ENCODE measurements around the gene TRAF3IP3.

The TRAF3IP3 gene

GRCh38 chr1:209737118-209737505 lies 18.7 kb upstream of the TRAF3IP3 start:
- peaks cover 0 to 6% (median 0%) of the 10 kb centered on the region in 5 experiments for H3K27me3 ChIP-seq (replicated peaks in 2 of 5; ENCODE audit: control insufficient read depth in 4 of 5, insufficient read depth in 5 of 5, low read length in 4 of 5)
- no peak overlapping the region for H3K27ac ChIP-seq (ENCODE audit: insufficient read depth in 1 of 2, low read depth in 1 of 2, low read length in 2 of 2, poor library complexity in 1 of 2, severe bottlenecking in 2 of 2)
- no peaks in the 10 kb centered on the region for H3K36me3 ChIP-seq (ENCODE audit: control insufficient read depth in 4 of 4, insufficient read depth in 4 of 4, low read length in 3 of 4)
- ChIA-PET POLR2A (no interaction called here), CTCF (interaction anchor here (1.4 to 2.2 kb wide), 5 partner anchors 9 to 44 kb away, joined by 3 to 6 read pairs (median 5); partner anchors contain the start of gene TRAF3IP3)
- no peaks in the 10 kb centered on the region for H3K9me3 ChIP-seq (ENCODE audit: control extremely low read depth in 1 of 5, control insufficient read depth in 4 of 5, insufficient read depth in 2 of 5, low read depth in 1 of 5, low read length in 4 of 5)
- no peaks in the 10 kb centered on the region for H3K4me1 ChIP-seq (ENCODE audit: control extremely low read depth in 1 of 4, control insufficient read depth in 4 of 4, insufficient read depth in 4 of 4, low read length in 3 of 4)
- H3K4me3 ChIP-seq (ENCODE audit: control insufficient read depth in 1 of 7, extremely low read depth in 1 of 7, insufficient read depth in 4 of 7, low read depth in 2 of 7, low read length in 6 of 7), result no peak overlapping the region
- WGBS (ENCODE audit: insufficient coverage), result 97% methylated on average over 3 of the region's 5 CpGs
- no peak for DNase-seq

- DNase-seq, result no peak
- Histone ChIP-seq H3K36me3 (ENCODE audit: control insufficient read depth in 4 of 4, insufficient read depth in 4 of 4, low read length in 3 of 4) (no peaks in the 10 kb centered on the region), H3K9me3 (ENCODE audit: control extremely low read depth in 1 of 5, control insufficient read depth in 4 of 5, insufficient read depth in 2 of 5, low read depth in 1 of 5, low read length in 4 of 5) (no peaks in the 10 kb centered on the region), H3K4me3 (ENCODE audit: control insufficient read depth in 1 of 7, extremely low read depth in 1 of 7, insufficient read depth in 4 of 7, low read depth in 2 of 7, low read length in 6 of 7) (no peak overlapping the region), H3K4me1 (ENCODE audit: control extremely low read depth in 1 of 4, control insufficient read depth in 4 of 4, insufficient read depth in 4 of 4, low read length in 3 of 4) (no peaks in the 10 kb centered on the region), H3K27ac (ENCODE audit: insufficient read depth in 1 of 2, low read depth in 1 of 2, low read length in 2 of 2, poor library complexity in 1 of 2, severe bottlenecking in 2 of 2) (no peak overlapping the region), H3K27me3 (replicated peaks in 2 of 5; ENCODE audit: control insufficient read depth in 4 of 5, insufficient read depth in 5 of 5, low read length in 4 of 5) (peaks cover 0 to 6% (median 0%) of the 10 kb centered on the region in 5 experiments)
- WGBS (ENCODE audit: insufficient coverage), result no CpG with 5 or more reads among the region's 1 CpG
- ChIA-PET POLR2A (no interaction called here), CTCF (interaction anchor here (1.5 to 1.7 kb wide), 2 partner anchors 10 to 17 kb away, joined by 4 to 6 read pairs; partner anchors contain the start of gene TRAF3IP3)
Observed at GRCh38 chr1:209738270-209738669, 17.6 kb upstream of the TRAF3IP3 start.

- Histone ChIP-seq H3K36me3 (ENCODE audit: control insufficient read depth in 4 of 4, insufficient read depth in 4 of 4, low read length in 3 of 4) (no peaks in the 10 kb centered on the region), H3K27me3 (replicated peaks in 2 of 5; ENCODE audit: control insufficient read depth in 4 of 5, insufficient read depth in 5 of 5, low read length in 4 of 5) (peaks cover 0 to 3% (median 0%) of the 10 kb centered on the region in 5 experiments), H3K4me3 (ENCODE audit: control insufficient read depth in 1 of 7, extremely low read depth in 1 of 7, insufficient read depth in 4 of 7, low read depth in 2 of 7, low read length in 6 of 7) (no peak overlapping the region), H3K27ac (ENCODE audit: insufficient read depth in 1 of 2, low read depth in 1 of 2, low read length in 2 of 2, poor library complexity in 1 of 2, severe bottlenecking in 2 of 2) (no peak overlapping the region), H3K9me3 (ENCODE audit: control extremely low read depth in 1 of 5, control insufficient read depth in 4 of 5, insufficient read depth in 2 of 5, low read depth in 1 of 5, low read length in 4 of 5) (no peaks in the 10 kb centered on the region), H3K4me1 (ENCODE audit: control extremely low read depth in 1 of 4, control insufficient read depth in 4 of 4, insufficient read depth in 4 of 4, low read length in 3 of 4) (no peaks in the 10 kb centered on the region)
- DNase-seq, result no peak
- 100% methylated on average over 1 of the region's 3 CpGs for WGBS (ENCODE audit: insufficient coverage)
- ChIA-PET CTCF (no interaction called here), POLR2A (no interaction called here)
Observed at GRCh38 chr1:209741193-209741592, 14.7 kb upstream of the TRAF3IP3 start.

GRCh38 chr1:209741889-209742288 lies 14.0 kb upstream of the TRAF3IP3 start:
- CTCF ChIA-PET, result no interaction called here
- no peak overlapping the region for H3K4me3 ChIP-seq (ENCODE audit: control insufficient read depth in 1 of 7, extremely low read depth in 1 of 7, insufficient read depth in 4 of 7, low read depth in 2 of 7, low read length in 6 of 7)
- POLR2A ChIA-PET, result no interaction called here
- H3K27me3 ChIP-seq (replicated peaks in 2 of 5; ENCODE audit: control insufficient read depth in 4 of 5, insufficient read depth in 5 of 5, low read length in 4 of 5), result peaks cover 0 to 2% (median 0%) of the 10 kb centered on the region in 5 experiments
- DNase-seq, result no peak
- H3K27ac ChIP-seq (ENCODE audit: insufficient read depth in 1 of 2, low read depth in 1 of 2, low read length in 2 of 2, poor library complexity in 1 of 2, severe bottlenecking in 2 of 2), result no peak overlapping the region
- peaks cover 0 to 2% (median 0%) of the 10 kb centered on the region in 4 experiments for H3K4me1 ChIP-seq (ENCODE audit: control extremely low read depth in 1 of 4, control insufficient read depth in 4 of 4, insufficient read depth in 4 of 4, low read length in 3 of 4)
- H3K9me3 ChIP-seq (ENCODE audit: control extremely low read depth in 1 of 5, control insufficient read depth in 4 of 5, insufficient read depth in 2 of 5, low read depth in 1 of 5, low read length in 4 of 5), result no peaks in the 10 kb centered on the region
- WGBS (ENCODE audit: insufficient coverage), result 91% methylated on average over 1 of the region's 2 CpGs
- H3K36me3 ChIP-seq (ENCODE audit: control insufficient read depth in 4 of 4, insufficient read depth in 4 of 4, low read length in 3 of 4), result no peaks in the 10 kb centered on the region

GRCh38 chr1:209742409-209743144 lies 13.3 kb upstream of the TRAF3IP3 start:
- H3K4me3 ChIP-seq (ENCODE audit: control insufficient read depth in 1 of 7, extremely low read depth in 1 of 7, insufficient read depth in 4 of 7, low read depth in 2 of 7, low read length in 6 of 7), result no peak overlapping the region
- DNase-seq, result no peak
- ChIA-PET POLR2A (no interaction called here), CTCF (interaction anchor here (1.1 kb wide), 1 partner anchor 8 kb away, joined by 3 read pairs; no protein-coding TSS in a partner anchor)
- H3K9me3 ChIP-seq (ENCODE audit: control extremely low read depth in 1 of 5, control insufficient read depth in 4 of 5, insufficient read depth in 2 of 5, low read depth in 1 of 5, low read length in 4 of 5), result no peaks in the 10 kb centered on the region
- WGBS (ENCODE audit: insufficient coverage), result 87% methylated on average over 5 of the region's 8 CpGs
- peaks cover 0 to 7% (median 2%) of the 10 kb centered on the region in 4 experiments for H3K4me1 ChIP-seq (ENCODE audit: control extremely low read depth in 1 of 4, control insufficient read depth in 4 of 4, insufficient read depth in 4 of 4, low read length in 3 of 4)
- H3K27me3 ChIP-seq (replicated peaks in 2 of 5; ENCODE audit: control insufficient read depth in 4 of 5, insufficient read depth in 5 of 5, low read length in 4 of 5), result no peaks in the 10 kb centered on the region
- H3K36me3 ChIP-seq (ENCODE audit: control insufficient read depth in 4 of 4, insufficient read depth in 4 of 4, low read length in 3 of 4), result no peaks in the 10 kb centered on the region
- no peak overlapping the region for H3K27ac ChIP-seq (ENCODE audit: insufficient read depth in 1 of 2, low read depth in 1 of 2, low read length in 2 of 2, poor library complexity in 1 of 2, severe bottlenecking in 2 of 2)

- H3K27me3 ChIP-seq (replicated peaks in 2 of 5; ENCODE audit: control insufficient read depth in 4 of 5, insufficient read depth in 5 of 5, low read length in 4 of 5), result no peaks in the 10 kb centered on the region
- DNase-seq, result no peak
- no peak overlapping the region for H3K4me3 ChIP-seq (ENCODE audit: control insufficient read depth in 1 of 7, extremely low read depth in 1 of 7, insufficient read depth in 4 of 7, low read depth in 2 of 7, low read length in 6 of 7)
- no peak overlapping the region for H3K27ac ChIP-seq (ENCODE audit: insufficient read depth in 1 of 2, low read depth in 1 of 2, low read length in 2 of 2, poor library complexity in 1 of 2, severe bottlenecking in 2 of 2)
- no peaks in the 10 kb centered on the region for H3K36me3 ChIP-seq (ENCODE audit: control insufficient read depth in 4 of 4, insufficient read depth in 4 of 4, low read length in 3 of 4)
- ChIA-PET POLR2A (no interaction called here), CTCF (interaction anchor here (1.1 kb wide), 1 partner anchor 8 kb away, joined by 3 read pairs; no protein-coding TSS in a partner anchor)
- H3K9me3 ChIP-seq (ENCODE audit: control extremely low read depth in 1 of 5, control insufficient read depth in 4 of 5, insufficient read depth in 2 of 5, low read depth in 1 of 5, low read length in 4 of 5), result no peaks in the 10 kb centered on the region
- WGBS (ENCODE audit: insufficient coverage), result 67% methylated on average over 1 of the region's 2 CpGs
- peaks cover 0 to 12% (median 6%) of the 10 kb centered on the region in 4 experiments for H3K4me1 ChIP-seq (ENCODE audit: control extremely low read depth in 1 of 4, control insufficient read depth in 4 of 4, insufficient read depth in 4 of 4, low read length in 3 of 4)
Observed at GRCh38 chr1:209743145-209743482, 12.7 kb upstream of the TRAF3IP3 start.

- 94% methylated on average over 2 of the region's 4 CpGs for WGBS (ENCODE audit: insufficient coverage)
- H3K36me3 ChIP-seq (ENCODE audit: control insufficient read depth in 4 of 4, insufficient read depth in 4 of 4, low read length in 3 of 4), result no peaks in the 10 kb centered on the region
- no peak overlapping the region for H3K4me3 ChIP-seq (ENCODE audit: control insufficient read depth in 1 of 7, extremely low read depth in 1 of 7, insufficient read depth in 4 of 7, low read depth in 2 of 7, low read length in 6 of 7)
- ChIA-PET POLR2A (no interaction called here), CTCF (interaction anchor here (0.5 to 1.8 kb wide), 14 partner anchors 9 to 177 kb away, joined by 3 to 5 read pairs (median 3); partner anchors contain the start of gene TRAF3IP3)
- H3K27me3 ChIP-seq (replicated peaks in 2 of 5; ENCODE audit: control insufficient read depth in 4 of 5, insufficient read depth in 5 of 5, low read length in 4 of 5), result no peaks in the 10 kb centered on the region
- no peak overlapping the region for H3K27ac ChIP-seq (ENCODE audit: insufficient read depth in 1 of 2, low read depth in 1 of 2, low read length in 2 of 2, poor library complexity in 1 of 2, severe bottlenecking in 2 of 2)
- H3K4me1 ChIP-seq (ENCODE audit: control extremely low read depth in 1 of 4, control insufficient read depth in 4 of 4, insufficient read depth in 4 of 4, low read length in 3 of 4), result peaks cover 0 to 25% (median 15%) of the 10 kb centered on the region in 4 experiments
- no peaks in the 10 kb centered on the region for H3K9me3 ChIP-seq (ENCODE audit: control extremely low read depth in 1 of 5, control insufficient read depth in 4 of 5, insufficient read depth in 2 of 5, low read depth in 1 of 5, low read length in 4 of 5)
- DNase-seq, result peak in 2 of 3 donors; percentile 15 to 40
Observed at GRCh38 chr1:209746451-209747165, 9.2 kb upstream of the TRAF3IP3 start.
